Measurements from ENCODE around the gene PLEKHA1.

DNA sequence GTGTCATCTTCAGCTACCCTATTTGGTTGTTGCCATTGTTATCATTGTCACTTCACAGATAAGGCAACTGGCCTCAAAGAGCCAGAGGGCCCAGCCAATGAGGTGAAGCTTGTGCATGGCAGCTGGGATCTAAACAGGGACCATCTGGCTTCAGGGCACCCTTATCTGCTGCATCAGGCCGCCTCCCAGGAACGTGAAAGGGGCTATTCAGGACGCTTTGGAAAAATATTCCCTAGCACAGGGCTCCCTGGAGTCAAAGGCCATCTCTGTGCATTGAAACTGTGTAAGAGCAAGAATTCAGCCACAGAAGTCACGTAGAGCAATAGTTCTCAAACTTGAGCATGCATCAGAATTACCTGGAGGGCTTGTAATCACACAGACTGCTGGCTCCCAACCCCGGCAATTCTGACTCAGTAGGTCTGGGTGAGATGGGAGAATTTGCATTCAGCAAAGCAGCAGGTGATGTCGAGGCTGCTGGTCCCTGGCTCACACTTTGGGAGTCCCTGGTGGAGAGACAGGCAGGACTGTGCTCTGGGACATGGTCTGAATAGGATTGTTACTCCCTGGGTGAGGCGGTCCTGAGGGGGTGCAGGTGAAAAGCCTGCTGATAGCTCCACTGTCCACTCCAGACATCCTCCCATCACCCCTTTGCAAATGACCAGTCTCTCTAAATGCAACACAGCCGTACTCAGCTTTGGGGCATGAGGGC lies 21.5 kb upstream of the PLEKHA1 start:
- TF ChIP-seq, protein P1, sequence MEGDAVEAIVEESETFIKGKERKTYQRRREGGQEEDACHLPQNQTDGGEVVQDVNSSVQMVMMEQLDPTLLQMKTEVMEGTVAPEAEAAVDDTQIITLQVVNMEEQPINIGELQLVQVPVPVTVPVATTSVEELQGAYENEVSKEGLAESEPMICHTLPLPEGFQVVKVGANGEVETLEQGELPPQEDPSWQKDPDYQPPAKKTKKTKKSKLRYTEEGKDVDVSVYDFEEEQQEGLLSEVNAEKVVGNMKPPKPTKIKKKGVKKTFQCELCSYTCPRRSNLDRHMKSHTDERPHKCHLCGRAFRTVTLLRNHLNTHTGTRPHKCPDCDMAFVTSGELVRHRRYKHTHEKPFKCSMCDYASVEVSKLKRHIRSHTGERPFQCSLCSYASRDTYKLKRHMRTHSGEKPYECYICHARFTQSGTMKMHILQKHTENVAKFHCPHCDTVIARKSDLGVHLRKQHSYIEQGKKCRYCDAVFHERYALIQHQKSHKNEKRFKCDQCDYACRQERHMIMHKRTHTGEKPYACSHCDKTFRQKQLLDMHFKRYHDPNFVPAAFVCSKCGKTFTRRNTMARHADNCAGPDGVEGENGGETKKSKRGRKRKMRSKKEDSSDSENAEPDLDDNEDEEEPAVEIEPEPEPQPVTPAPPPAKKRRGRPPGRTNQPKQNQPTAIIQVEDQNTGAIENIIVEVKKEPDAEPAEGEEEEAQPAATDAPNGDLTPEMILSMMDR (IDR thresholded peaks at IDR 0.05), result no peak
- no peak for TF ChIP-seq POLR2A (IDR thresholded peaks at IDR 0.05)
- no peak for TF ChIP-seq POLR2AphosphoS5 (IDR thresholded peaks at IDR 0.05)

All from prostate gland (tissue), 2 donors.